ENCODE measurements around the gene IL18BP.

- TF ChIP-seq CTCF (IDR thresholded peaks at IDR 0.05; ENCODE audit: insufficient read depth, low read length, poor library complexity, severe bottlenecking) = no peak
- TF ChIP-seq EZH2phosphoT487 (conservative IDR thresholded peaks at IDR 0.05; ENCODE audit: low read length) = no peak
Measured at GRCh38 chr11:72012897-72013721, 14.4 kb downstream of the IL18BP start.
